Stimulated activated CD4-positive, alpha-beta T cell treated with anti-CD3 and anti-CD28 coated beads, Interleukin-12 subunit alpha, Interleukin-12 subunit beta, amount 100 ng/mL, for 48 hours (primary cell): ENCODE results near the gene MYCBP2.

Experiments used
- DNase-seq, 3 donors: peaks; one replicate each; pipeline ENCODE4 v3.0.0-alpha.2; 2020; ENCODE audit warnings: low read depth in 2 of 3, low spot score in 1 of 3

MYCBP2 gene

GRCh38 chr13:77000475-77000874 lies 326.4 kb downstream of the MYCBP2 start:
- no peak for DNase-seq
